Measurements from ENCODE around the gene ST7. TPM values are rescaled to one million over a fixed set of nuclear protein-coding genes. Genes with fewer than 3 reads are reported as not detected.
A peak's percentile ranks its signal among the peaks of the same experiment; 100 is the strongest.

Gene ST7
- total RNA-seq, 1 experiment from 2014 or later = 12.9 TPM

DNA sequence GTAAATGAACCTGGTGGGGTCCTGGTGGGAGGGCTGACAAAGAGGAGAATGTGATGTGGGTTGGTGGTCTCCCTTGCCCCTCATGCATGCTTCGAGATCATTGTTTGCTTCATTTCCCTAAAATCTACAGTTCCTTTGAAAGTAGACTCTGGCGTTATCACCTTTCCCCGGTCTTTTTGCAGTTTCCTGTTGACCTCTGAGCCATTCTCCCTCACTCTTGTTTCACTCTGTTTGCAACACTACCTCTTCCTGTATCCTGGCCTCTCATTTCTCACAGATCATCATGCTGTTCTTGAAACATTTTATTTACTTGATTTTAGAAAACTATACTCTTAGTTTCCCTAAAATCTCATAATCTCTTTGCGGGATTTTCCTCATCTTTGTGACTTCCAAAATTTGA is 189.8 kb downstream of the ST7 start:
- no peak for DNase-seq
- H3K9me3 Mint-ChIP-seq = no peaks in the 10 kb centered on the region; a peak in 1 of 5 replicates

More for the DNA sequence above, 189.8 kb downstream of the ST7 start:
- H4K5ac ChIP-seq (ENCODE audit: insufficient read length, low read depth, low read length) = no peak overlapping the region
- H3T11ph ChIP-seq (ENCODE audit: low read length) = no peak overlapping the region
- TF ChIP-seq, protein P1, sequence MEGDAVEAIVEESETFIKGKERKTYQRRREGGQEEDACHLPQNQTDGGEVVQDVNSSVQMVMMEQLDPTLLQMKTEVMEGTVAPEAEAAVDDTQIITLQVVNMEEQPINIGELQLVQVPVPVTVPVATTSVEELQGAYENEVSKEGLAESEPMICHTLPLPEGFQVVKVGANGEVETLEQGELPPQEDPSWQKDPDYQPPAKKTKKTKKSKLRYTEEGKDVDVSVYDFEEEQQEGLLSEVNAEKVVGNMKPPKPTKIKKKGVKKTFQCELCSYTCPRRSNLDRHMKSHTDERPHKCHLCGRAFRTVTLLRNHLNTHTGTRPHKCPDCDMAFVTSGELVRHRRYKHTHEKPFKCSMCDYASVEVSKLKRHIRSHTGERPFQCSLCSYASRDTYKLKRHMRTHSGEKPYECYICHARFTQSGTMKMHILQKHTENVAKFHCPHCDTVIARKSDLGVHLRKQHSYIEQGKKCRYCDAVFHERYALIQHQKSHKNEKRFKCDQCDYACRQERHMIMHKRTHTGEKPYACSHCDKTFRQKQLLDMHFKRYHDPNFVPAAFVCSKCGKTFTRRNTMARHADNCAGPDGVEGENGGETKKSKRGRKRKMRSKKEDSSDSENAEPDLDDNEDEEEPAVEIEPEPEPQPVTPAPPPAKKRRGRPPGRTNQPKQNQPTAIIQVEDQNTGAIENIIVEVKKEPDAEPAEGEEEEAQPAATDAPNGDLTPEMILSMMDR (conservative IDR thresholded peaks at IDR 0.05) = no peak
- H3K9me3 ChIP-seq (ENCODE audit: control insufficient read depth, low read depth, low read length) = no peaks in the 10 kb centered on the region
- no peak overlapping the region for H3K18ac ChIP-seq (ENCODE audit: insufficient read length, low read depth, low read length)
- no peak overlapping the region for H3K27ac ChIP-seq (ENCODE audit: insufficient read length, low read depth, low read length)
- no peak overlapping the region for H2BK120ac ChIP-seq (ENCODE audit: low read depth, low read length, poor library complexity, severe bottlenecking)
- no peak overlapping the region for H2AK5ac ChIP-seq (ENCODE audit: insufficient read length, low read length)
- no peak overlapping the region for H3K4ac ChIP-seq (ENCODE audit: low read depth, low read length)
- Mint-ChIP-seq H3K27ac (peak overlapping the region in 2 of 3 experiments; percentile 2 to 85; a peak in 4 of 7 replicates), H3K4me3 (no peak overlapping the region), H3K27me3 (ENCODE audit: low read depth) (no peaks in the 10 kb centered on the region), H3K4me1 (peaks cover 43 to 48% of the 10 kb centered on the region in 2 experiments), H3K36me3 (ENCODE audit: insufficient read depth in 1 of 3, low read depth in 3 of 3) (no peaks in the 10 kb centered on the region; a peak in 1 of 7 replicates)
- no peak overlapping the region for H4K8ac ChIP-seq (replicated peaks; ENCODE audit: insufficient read length, low read depth, low read length)
- no peak overlapping the region for H2BK12ac ChIP-seq (ENCODE audit: insufficient read length, low read depth, low read length)
- peaks cover 7% of the 10 kb centered on the region; the same call in 1 of the 2 replicates for H3K4me1 ChIP-seq (ENCODE audit: insufficient read depth, low read length)
- H2BK20ac ChIP-seq (ENCODE audit: low read depth, low read length, poor library complexity, severe bottlenecking) = no peak overlapping the region
- H3K79me1 ChIP-seq (ENCODE audit: insufficient read depth, low read depth, low read length, poor library complexity, severe bottlenecking) = no peaks in the 10 kb centered on the region
- no peak overlapping the region for H3K56ac ChIP-seq (ENCODE audit: insufficient read length, low read depth, low read length)
- no peaks in the 10 kb centered on the region for H3K23me2 ChIP-seq (ENCODE audit: insufficient read length, low read depth, low read length, poor library complexity, severe bottlenecking)
- H4K20me1 ChIP-seq (ENCODE audit: control insufficient read depth, insufficient read depth, insufficient read length) = no peaks in the 10 kb centered on the region
- no peak overlapping the region for H2BK5ac ChIP-seq (ENCODE audit: insufficient read length, low read length)
- H3K23ac ChIP-seq (ENCODE audit: insufficient read length, low read depth, low read length) = no peak overlapping the region
- no peak overlapping the region for H4K91ac ChIP-seq (ENCODE audit: insufficient read length, low read depth, low read length)
- no peak overlapping the region for H2BK15ac ChIP-seq (ENCODE audit: low read depth, low read length)
- no peaks in the 10 kb centered on the region for H3K79me2 ChIP-seq (ENCODE audit: insufficient read depth, low read length)
- H2AFZ ChIP-seq (ENCODE audit: low read length) = no peak overlapping the region
- no CpG with 5 or more reads among the region's 4 CpGs for WGBS (ENCODE audit: extremely low coverage, insufficient read length, low lambda C conversion rate)
- no peak overlapping the region for H3K14ac ChIP-seq (ENCODE audit: insufficient read depth, low read length)
- H3K4me2 ChIP-seq (ENCODE audit: insufficient read depth, insufficient read length, low read length) = no peak overlapping the region
- H3K9ac ChIP-seq (ENCODE audit: extremely low read depth, insufficient read length, low read length) = no peak overlapping the region
- no peaks in the 10 kb centered on the region for H3K27me3 ChIP-seq (ENCODE audit: insufficient read depth, low read length)
